ENCODE data around the gene METTL1. TPM values are rescaled to one million over a fixed set of nuclear protein-coding genes. Genes with fewer than 3 reads are reported as not detected.

The METTL1 gene
- total and polyA plus RNA-seq, 3 donors from 2014 or later = 16.7 to 28.8 (median 22.8) TPM

DNA sequence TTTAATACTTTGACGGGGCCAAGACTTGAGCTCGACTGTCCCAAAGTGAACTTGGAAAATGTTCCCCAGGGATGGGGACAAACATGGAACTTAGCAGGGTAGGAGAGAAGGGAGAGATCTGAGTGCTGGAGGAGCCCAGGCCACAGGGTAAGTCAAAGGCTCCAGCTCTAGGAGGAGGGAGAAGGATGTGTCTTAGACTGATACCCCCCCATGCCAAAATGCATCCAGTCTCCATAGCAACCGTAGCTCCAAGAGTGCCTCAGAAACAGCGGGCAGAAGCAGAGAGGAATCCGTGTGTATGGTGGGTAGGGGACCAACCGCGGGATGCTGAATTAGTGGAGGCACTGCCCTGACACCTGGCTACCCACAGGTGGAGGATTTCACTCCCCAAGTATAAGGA lies 32.5 kb downstream of the METTL1 start:
- no peak for DNase-seq
- H3K4me3 ChIP-seq = no peak overlapping the region
- no peaks in the 10 kb centered on the region for H3K27me3 ChIP-seq
- intact Hi-C loops (cut with DNase I; ENCODE audit: low total_unique reads) = no loop called here
- 25 to 29% methylated on average over 7 of the region's 7 CpGs for WGBS, 2 donors
- no peaks in the 10 kb centered on the region for H3K36me3 ChIP-seq (ENCODE audit: low read depth, missing control alignments)
- peaks cover 15% of the 10 kb centered on the region for H3K4me1 ChIP-seq
- H3K27ac ChIP-seq = no peak overlapping the region
- no peaks in the 10 kb centered on the region for H3K9me3 ChIP-seq
- TF ChIP-seq POLR2A (IDR thresholded peaks at IDR 0.05) = no peak
- TF ChIP-seq, protein P1, sequence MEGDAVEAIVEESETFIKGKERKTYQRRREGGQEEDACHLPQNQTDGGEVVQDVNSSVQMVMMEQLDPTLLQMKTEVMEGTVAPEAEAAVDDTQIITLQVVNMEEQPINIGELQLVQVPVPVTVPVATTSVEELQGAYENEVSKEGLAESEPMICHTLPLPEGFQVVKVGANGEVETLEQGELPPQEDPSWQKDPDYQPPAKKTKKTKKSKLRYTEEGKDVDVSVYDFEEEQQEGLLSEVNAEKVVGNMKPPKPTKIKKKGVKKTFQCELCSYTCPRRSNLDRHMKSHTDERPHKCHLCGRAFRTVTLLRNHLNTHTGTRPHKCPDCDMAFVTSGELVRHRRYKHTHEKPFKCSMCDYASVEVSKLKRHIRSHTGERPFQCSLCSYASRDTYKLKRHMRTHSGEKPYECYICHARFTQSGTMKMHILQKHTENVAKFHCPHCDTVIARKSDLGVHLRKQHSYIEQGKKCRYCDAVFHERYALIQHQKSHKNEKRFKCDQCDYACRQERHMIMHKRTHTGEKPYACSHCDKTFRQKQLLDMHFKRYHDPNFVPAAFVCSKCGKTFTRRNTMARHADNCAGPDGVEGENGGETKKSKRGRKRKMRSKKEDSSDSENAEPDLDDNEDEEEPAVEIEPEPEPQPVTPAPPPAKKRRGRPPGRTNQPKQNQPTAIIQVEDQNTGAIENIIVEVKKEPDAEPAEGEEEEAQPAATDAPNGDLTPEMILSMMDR (IDR thresholded peaks at IDR 0.05) = no peak

DNA sequence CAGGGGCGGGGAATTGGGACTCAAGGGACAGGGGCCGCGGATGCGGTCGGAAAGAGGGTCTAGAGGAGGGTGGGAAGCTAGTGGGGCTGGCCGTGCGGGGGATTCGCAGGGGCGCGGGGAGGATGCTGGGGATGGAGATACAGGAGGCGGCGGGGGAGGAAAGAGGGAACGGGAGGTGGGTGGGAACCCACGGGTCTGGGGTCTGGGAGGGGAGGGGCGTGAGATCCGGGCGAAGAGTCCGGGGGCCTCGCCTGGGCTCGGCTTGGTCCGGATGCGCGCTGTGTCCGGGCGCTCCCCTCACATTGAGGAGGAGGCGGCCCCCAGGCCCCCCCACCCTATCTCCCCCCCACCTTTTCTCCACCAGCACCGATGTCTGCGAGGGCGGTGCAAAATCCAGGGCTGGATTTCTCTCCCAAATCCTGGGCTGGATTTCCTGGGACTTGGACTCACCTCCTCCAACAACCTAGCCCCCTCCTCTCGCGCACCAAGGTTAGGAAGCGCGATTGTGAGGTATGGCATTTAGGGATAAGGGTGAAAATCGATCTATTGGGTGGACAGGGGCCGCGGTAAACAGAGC lies 33.2 kb downstream of the METTL1 start, which contains the start of gene AGAP2:
TSS of gene AGAP2 (minus strand) at position 82 of the 577 bp plus-strand sequence. CDS start 496 bp downstream, outside the sequence.
- TF ChIP-seq, protein P1 (IDR thresholded peaks at IDR 0.05) = no peak
- no peak for TF ChIP-seq POLR2A (IDR thresholded peaks at IDR 0.05)
- intact Hi-C loops (cut with DNase I; ENCODE audit: low total_unique reads) = no loop called here
- DNase-seq = peak; percentile 37
- Histone ChIP-seq H3K36me3 (ENCODE audit: low read depth, missing control alignments) (no peaks in the 10 kb centered on the region), H3K9me3 (no peaks in the 10 kb centered on the region), H3K4me3 (peak within 1 kb of the TSS; percentile 15 to 47), H3K27me3 (no peaks in the 10 kb centered on the region), H3K4me1 (peaks cover 15% of the 10 kb centered on the region), H3K27ac (no peak within 1 kb of the TSS)
- WGBS, 2 donors = 7 to 14% methylated on average over 32 to 34 of the region's 36 CpGs

DNA sequence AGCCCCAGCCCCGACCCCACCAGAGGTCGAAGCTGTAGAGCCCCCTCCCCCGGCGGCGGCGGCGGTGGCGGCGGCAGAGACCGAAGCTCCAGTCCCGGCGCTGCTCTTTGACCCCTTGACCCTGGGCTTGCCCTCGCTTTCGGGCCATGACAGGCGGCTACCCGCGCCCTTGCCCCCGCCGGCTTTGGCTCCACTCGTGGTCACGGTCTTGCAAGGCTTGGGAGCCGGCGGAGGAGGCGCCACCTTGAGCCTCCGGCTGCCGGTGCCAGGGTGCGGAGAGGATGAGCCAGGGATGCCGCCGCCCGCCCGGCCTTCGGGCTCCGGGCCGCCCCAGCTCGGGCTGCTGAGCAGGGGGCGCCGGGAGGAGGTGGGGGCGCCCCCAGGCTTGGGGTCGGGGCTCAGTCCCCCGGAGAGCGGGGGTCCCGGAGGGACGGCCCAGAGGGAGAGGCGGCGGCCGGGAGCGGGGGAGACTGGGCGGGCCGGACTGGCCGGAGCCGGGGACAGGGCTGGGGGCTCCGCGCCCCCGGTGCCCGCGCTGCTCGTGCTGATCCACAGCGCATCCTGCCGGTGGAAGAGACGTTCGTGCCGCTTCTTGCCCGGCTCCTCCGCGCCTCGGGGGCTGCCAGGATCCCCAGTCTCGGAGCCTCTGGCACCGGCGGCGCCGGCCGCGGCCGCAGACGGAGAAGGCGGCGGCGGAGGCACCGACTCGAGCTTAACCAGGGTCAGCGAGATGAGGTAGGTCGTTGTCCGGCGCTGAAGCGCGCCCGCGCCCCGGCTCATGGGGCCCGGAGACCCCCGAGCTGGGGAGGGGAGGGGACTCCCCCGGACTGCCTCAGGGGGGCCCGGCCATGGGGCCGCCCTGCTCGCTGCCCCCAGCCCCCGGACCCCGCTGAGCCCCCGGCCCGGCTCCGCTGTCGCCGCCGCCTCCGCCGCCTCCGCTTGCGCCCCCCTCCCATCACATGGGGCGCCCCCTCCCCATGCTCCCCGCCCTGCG lies 34.1 kb downstream of the METTL1 start:
- 2 to 30% methylated on average over 7 to 92 of the region's 110 CpGs for WGBS, 2 donors
- no peak for DNase-seq

DNA sequence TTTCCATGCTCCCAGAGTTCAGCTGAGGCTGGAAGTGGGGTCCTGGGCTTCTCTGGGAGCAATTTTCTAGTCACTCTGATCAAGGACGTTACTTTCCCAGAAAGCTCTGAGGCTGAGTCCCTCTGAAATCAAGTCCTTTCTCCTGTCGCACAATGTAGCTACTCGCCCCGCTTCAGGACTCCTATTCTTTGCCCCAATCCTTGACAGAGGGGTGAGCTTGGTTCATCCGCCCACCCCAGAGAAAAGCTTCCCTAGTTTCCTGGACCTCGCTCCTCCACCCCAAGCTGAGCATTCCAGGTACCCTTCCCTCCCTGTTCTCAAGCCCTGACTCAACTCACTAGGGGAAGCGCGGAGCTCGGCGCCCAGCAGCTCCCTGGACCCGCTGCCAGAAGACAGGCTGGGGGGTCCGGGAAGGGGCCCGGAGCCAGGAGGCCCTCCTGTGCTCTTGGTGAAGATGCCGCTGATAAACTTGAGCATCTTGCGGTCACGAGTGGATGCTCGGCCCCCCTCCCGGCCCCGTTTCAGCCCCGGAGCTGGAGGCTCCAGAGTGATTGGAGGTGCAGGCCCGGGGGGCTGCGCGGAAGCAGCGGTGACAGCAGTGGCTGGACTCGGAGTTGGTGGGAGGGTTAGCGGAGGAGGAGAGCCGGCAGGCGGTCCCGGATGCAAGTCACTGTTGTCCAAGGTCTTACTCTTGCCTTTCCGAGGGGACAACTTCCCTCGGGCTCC lies 35.0 kb downstream of the METTL1 start:
- no peak for TF ChIP-seq POLR2A (IDR thresholded peaks at IDR 0.05)
- TF ChIP-seq, protein P1 (IDR thresholded peaks at IDR 0.05) = no peak
- no peaks in the 10 kb centered on the region for H3K9me3 ChIP-seq
- DNase-seq = no peak
- 0 to 20% methylated on average over 3 to 31 of the region's 31 CpGs for WGBS, 2 donors
- H3K4me3 ChIP-seq = peak overlapping the region; percentile 15 to 47
- H3K4me1 ChIP-seq = peaks cover 15% of the 10 kb centered on the region
- H3K36me3 ChIP-seq (ENCODE audit: low read depth, missing control alignments) = no peaks in the 10 kb centered on the region
- no peaks in the 10 kb centered on the region for H3K27me3 ChIP-seq
- no peak overlapping the region for H3K27ac ChIP-seq
- intact Hi-C loops (cut with DNase I; ENCODE audit: low total_unique reads) = no loop called here

More for the DNA sequence above, 34.1 kb downstream of the METTL1 start:
- Histone ChIP-seq H3K36me3 (ENCODE audit: low read depth, missing control alignments) (no peaks in the 10 kb centered on the region), H3K27ac (no peak overlapping the region), H3K27me3 (no peaks in the 10 kb centered on the region), H3K9me3 (no peaks in the 10 kb centered on the region), H3K4me3 (peak overlapping the region; percentile 15 to 47), H3K4me1 (peaks cover 15% of the 10 kb centered on the region)
- TF ChIP-seq POLR2A (IDR thresholded peaks at IDR 0.05) = no peak
- TF ChIP-seq, protein P1 (IDR thresholded peaks at IDR 0.05) = peak in 1 of 3 experiments; percentile 22
- intact Hi-C loops (cut with DNase I; ENCODE audit: low total_unique reads) = no loop called here
